ENCODE results near the gene PARN. TPM values are rescaled to one million over a fixed set of nuclear protein-coding genes. Genes with fewer than 3 reads are reported as not detected.

The PARN gene
- total and polyA plus RNA-seq, 2 of the 4 experiments (the other 2 are of a cell fraction), result 24.6 to 25.1 TPM

GRCh38 chr16:14585287-14585686 lies 44.8 kb downstream of the PARN start:
- H2BK20ac ChIP-seq (ENCODE audit: low read depth, low read length), result no peak overlapping the region
- no peak overlapping the region for H4K91ac ChIP-seq (ENCODE audit: insufficient read depth, low read depth, low read length)
- H3K79me1 ChIP-seq (ENCODE audit: low read depth in 1 of 2, low read length in 2 of 2), result peaks cover 0 to 3% of the 10 kb centered on the region in 2 experiments; a peak in 1 of 4 replicates
- H3K18ac ChIP-seq (ENCODE audit: low read depth, low read length), result no peak overlapping the region
- in situ Hi-C loops (cut with MboI; ENCODE audit: low sequenced_read_pairs), result no loop called here
- no peak overlapping the region for H4K8ac ChIP-seq (ENCODE audit: low read depth in 2 of 2, low read length in 2 of 2)
- POLR2A ChIA-PET (ENCODE audit: unreplicated experiment), result no interaction called here
- no peak for ATAC-seq (ENCODE audit: low read depth)
- dilution Hi-C loops (cut with HindIII; ENCODE audit: low sequenced_read_pairs, unreplicated experiment), result no loop called here
- WGBS, 2 experiments (ENCODE audit: extremely low coverage in 2 of 2, insufficient read length in 1 of 2), result no CpG with 5 or more reads among the region's 3 CpGs
- H2AK5ac ChIP-seq (ENCODE audit: low read depth, low read length), result no peak overlapping the region
- peaks cover 37% of the 10 kb centered on the region for H3K36me3 ChIP-seq (ENCODE audit: control insufficient read depth, insufficient read depth, low read length)
- H2BK5ac ChIP-seq (ENCODE audit: low read depth, low read length, poor library complexity, severe bottlenecking), result no peak overlapping the region
- H3K4me3 ChIP-seq (ENCODE audit: insufficient read depth, low read depth, low read length), result no peak overlapping the region
- no peaks in the 10 kb centered on the region for H3K4me1 ChIP-seq (ENCODE audit: control insufficient read depth, insufficient read depth, low read length)
- TF ChIP-seq MAFK (IDR thresholded peaks at IDR 0.05; ENCODE audit: low read depth, low read length) (no peak), ELK1 (IDR thresholded peaks at IDR 0.05; ENCODE audit: borderline replicate concordance, low read depth, low read length) (no peak), SMC3 (IDR thresholded peaks at IDR 0.05; ENCODE audit: low read depth, low read length) (no peak), BHLHE40 (IDR thresholded peaks at IDR 0.05; ENCODE audit: low read depth, low read length) (no peak), RFX5 (IDR thresholded peaks at IDR 0.05; ENCODE audit: low read depth, low read length) (no peak), FOS (IDR thresholded peaks at IDR 0.05; ENCODE audit: low read depth, low read length) (no peak), RCOR1 (IDR thresholded peaks at IDR 0.05; ENCODE audit: insufficient replicate concordance, low read length) (no peak), CHD1 (IDR thresholded peaks at IDR 0.05; ENCODE audit: low read depth, low read length) (no peak), MAZ (IDR thresholded peaks at IDR 0.05; ENCODE audit: borderline replicate concordance, low read depth, low read length) (no peak), MXI1 (IDR thresholded peaks at IDR 0.05; ENCODE audit: borderline replicate concordance, low read depth, low read length) (no peak), CTCF (conservative IDR thresholded peaks at IDR 0.05; ENCODE audit: low read depth, low read length) (no peak), RAD21 (IDR thresholded peaks at IDR 0.05; ENCODE audit: low read length) (no peak), USF2 (IDR thresholded peaks at IDR 0.05; ENCODE audit: low read depth, low read length) (no peak), POLR2A (IDR thresholded peaks at IDR 0.05; ENCODE audit: low read depth, low read length) (no peak)
- intact Hi-C loops (cut with micrococcal nuclease), result no loop called here
- H3K4ac ChIP-seq (ENCODE audit: low read depth, low read length), result no peak overlapping the region
- H2BK120ac ChIP-seq (ENCODE audit: low read depth, low read length), result no peak overlapping the region
- H4K20me1 ChIP-seq (ENCODE audit: insufficient read depth, low read length), result no peaks in the 10 kb centered on the region
- no peak overlapping the region for H3K56ac ChIP-seq (ENCODE audit: extremely low read depth, insufficient read depth, low read length)
- BruUV-seq (replicated peaks), result no TSS peak
- H4K5ac ChIP-seq (ENCODE audit: low read depth, low read length), result no peak overlapping the region
- no peaks in the 10 kb centered on the region for H3K27me3 ChIP-seq (ENCODE audit: control insufficient read depth, insufficient read depth, low read length)
- H2BK15ac ChIP-seq (ENCODE audit: low read depth, low read length), result no peak overlapping the region
- no peak for DNase-seq
- H3K14ac ChIP-seq (replicated peaks; ENCODE audit: low read depth, low read length), result no peak overlapping the region
- CTCF ChIA-PET, result no interaction called here
- H2AFZ ChIP-seq (replicated peaks; ENCODE audit: low read length, poor library complexity), result no peak overlapping the region
- no peak overlapping the region for H3K9ac ChIP-seq (ENCODE audit: low read depth, low read length)
- H3K4me2 ChIP-seq (ENCODE audit: low read depth, low read length), result no peak overlapping the region
- H2AK9ac ChIP-seq (replicated peaks; ENCODE audit: low read depth, low read length, poor library complexity), result no peak overlapping the region
- H3K9me3 ChIP-seq (ENCODE audit: control insufficient read depth, insufficient read depth, low read length), result no peaks in the 10 kb centered on the region
- H3K9me1 ChIP-seq (ENCODE audit: insufficient read depth, low read length), result no peaks in the 10 kb centered on the region
- no peak overlapping the region for H3K23ac ChIP-seq (ENCODE audit: low read depth, low read length)
- H3K27ac ChIP-seq (ENCODE audit: insufficient read depth, low read length), result no peak overlapping the region
